ENCODE results near the gene AQR. TPM values are rescaled to one million over a fixed set of nuclear protein-coding genes. Genes with fewer than 3 reads are reported as not detected.

Gene AQR
- total RNA-seq, 1 experiment from 2014 or later: 117 TPM

Other genes starting within 250 kb of the AQR start
- 9.6 and 17.1 TPM in 2 replicates for gene GJD2, start 214.7 kb downstream of the AQR start, total RNA-seq (2014; rRNA removed; shearing (Covaris generic))
- gene ACTC1, start 174.2 kb downstream of the AQR start, total RNA-seq (2014; rRNA removed; shearing (Covaris generic)): not detected in 2 replicates
- gene ZNF770, start 18.5 kb upstream of the AQR start, total RNA-seq (2014; rRNA removed; shearing (Covaris generic)): 55.4 and 97.1 TPM in 2 replicates
- gene NANOGP8, start 115.6 kb upstream of the AQR start, total RNA-seq (2014; rRNA removed; shearing (Covaris generic)): 1.7 TPM in 1 of 2 replicates, not detected in the other